Progenitor cell of endocrine pancreas (in vitro differentiated cells): ENCODE measurements around the gene ASB6. TPM values are rescaled to one million over a fixed set of nuclear protein-coding genes. Genes with fewer than 3 reads are reported as not detected.

ENCODE experiments used
- DNase-seq: peaks from one replicate; pipeline ENCODE4 v3.0.0; 2021; ENCODE audit warnings: low spot score; ENCODE audit not compliant: unreplicated experiment
- H3K27ac Mint-ChIP-seq: 2 replicates; pipeline ENCODE4 v1.8.0; 2021; ENCODE audit warnings: mild to moderate bottlenecking, moderate library complexity, mixed read lengths
- H3K27me3 Mint-ChIP-seq: 2 replicates; pipeline ENCODE4 v1.8.0; 2021; ENCODE audit warnings: mixed read lengths
- H3K36me3 Mint-ChIP-seq: 2 replicates; pipeline ENCODE4 v1.8.0; 2022; ENCODE audit warnings: mixed read lengths; ENCODE audit not compliant: insufficient read depth
- H3K4me1 Mint-ChIP-seq: 2 replicates; pipeline ENCODE4 v1.8.0; 2021; ENCODE audit warnings: low read depth, mixed read lengths
- H3K4me3 Mint-ChIP-seq: 2 replicates; pipeline ENCODE4 v1.8.0; 2021; ENCODE audit warnings: low read depth, mild to moderate bottlenecking, moderate library complexity, mixed read lengths
- H3K9me3 Mint-ChIP-seq: 2 replicates; pipeline ENCODE4 v1.8.0; 2021; ENCODE audit warnings: low read depth, mixed read lengths
- CTCF ChIP-seq: fragments of 200-600 bp; sonication (generic); IDR thresholded peaks from one replicate; pipeline ENCODE4 v1.5.0; 2021; ENCODE audit warnings: antibody characterized with exemption, mild to moderate bottlenecking; ENCODE audit not compliant: unreplicated experiment
- total RNA-seq: library from RNA; stranded (reverse); gene quantifications from 2 replicates; pipeline ENCODE4 v1.2.1, GENCODE V29; 2021

Gene ASB6
- total RNA-seq, 1 donor from 2014 or later = 19.7 TPM

DNA sequence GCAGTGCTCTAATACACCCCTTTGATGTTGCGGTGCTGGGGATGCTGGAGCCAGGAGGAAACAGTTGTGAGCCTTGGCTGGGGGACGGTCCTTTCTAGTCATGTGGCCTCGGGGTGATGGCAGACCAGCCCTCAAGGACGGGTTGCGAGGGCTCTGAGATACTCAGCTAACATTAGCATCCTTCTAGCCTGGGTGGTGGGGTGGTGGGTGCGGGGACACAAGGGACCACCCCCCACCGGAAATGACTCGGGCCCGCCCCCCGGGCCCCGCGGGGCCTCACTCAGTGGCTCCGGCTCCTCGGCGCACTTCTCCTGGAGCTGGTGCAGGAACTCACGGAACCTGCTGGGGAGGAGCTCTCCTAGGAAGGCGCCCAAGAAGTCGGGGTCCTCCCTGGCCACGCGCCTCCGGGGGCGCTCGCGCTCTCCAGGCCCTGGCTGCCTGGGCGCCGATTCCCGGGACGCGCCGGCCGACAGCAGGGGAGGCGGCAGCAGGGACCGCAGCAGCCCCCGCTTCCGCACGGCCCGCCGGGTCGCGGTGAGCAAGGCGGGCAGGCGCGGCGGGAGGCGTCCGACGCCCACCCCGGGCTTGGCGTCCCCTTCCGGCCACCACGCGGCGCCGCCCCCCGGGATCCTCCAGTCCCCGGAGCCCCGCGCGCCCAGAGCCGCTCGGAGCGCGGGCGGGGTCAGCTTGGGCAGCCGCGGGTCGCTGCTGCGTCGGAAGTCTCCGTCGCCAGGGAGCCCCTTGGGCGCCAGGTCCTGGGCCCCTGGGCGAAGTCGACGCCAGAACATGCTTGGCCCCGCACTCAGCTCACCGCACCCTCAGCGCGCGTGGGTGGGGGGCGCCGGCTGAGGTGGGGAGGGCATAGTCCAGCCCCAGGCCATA, 21.9 kb downstream of the ASB6 start:
- no peaks in the 10 kb centered on the region for H3K9me3 Mint-ChIP-seq
- no peak overlapping the region for H3K27ac Mint-ChIP-seq
- peak; percentile 55 for TF ChIP-seq CTCF
- peak overlapping the region; percentile 65 for H3K4me3 Mint-ChIP-seq
- H3K27me3 Mint-ChIP-seq = peaks cover 16% of the 10 kb centered on the region
- no peaks in the 10 kb centered on the region for H3K36me3 Mint-ChIP-seq
- H3K4me1 Mint-ChIP-seq = peaks cover 3% of the 10 kb centered on the region
- DNase-seq = peak; percentile 56

GRCh38 chr9:129617167-129617566, 24.8 kb downstream of the ASB6 start:
- no peak overlapping the region for H3K27ac Mint-ChIP-seq
- DNase-seq = no peak
- no peaks in the 10 kb centered on the region for H3K36me3 Mint-ChIP-seq
- peaks cover 1% of the 10 kb centered on the region for H3K4me1 Mint-ChIP-seq
- H3K4me3 Mint-ChIP-seq = no peak overlapping the region
- peaks cover 16% of the 10 kb centered on the region for H3K27me3 Mint-ChIP-seq
- H3K9me3 Mint-ChIP-seq = no peaks in the 10 kb centered on the region
- peak; percentile 54 for TF ChIP-seq CTCF

DNA sequence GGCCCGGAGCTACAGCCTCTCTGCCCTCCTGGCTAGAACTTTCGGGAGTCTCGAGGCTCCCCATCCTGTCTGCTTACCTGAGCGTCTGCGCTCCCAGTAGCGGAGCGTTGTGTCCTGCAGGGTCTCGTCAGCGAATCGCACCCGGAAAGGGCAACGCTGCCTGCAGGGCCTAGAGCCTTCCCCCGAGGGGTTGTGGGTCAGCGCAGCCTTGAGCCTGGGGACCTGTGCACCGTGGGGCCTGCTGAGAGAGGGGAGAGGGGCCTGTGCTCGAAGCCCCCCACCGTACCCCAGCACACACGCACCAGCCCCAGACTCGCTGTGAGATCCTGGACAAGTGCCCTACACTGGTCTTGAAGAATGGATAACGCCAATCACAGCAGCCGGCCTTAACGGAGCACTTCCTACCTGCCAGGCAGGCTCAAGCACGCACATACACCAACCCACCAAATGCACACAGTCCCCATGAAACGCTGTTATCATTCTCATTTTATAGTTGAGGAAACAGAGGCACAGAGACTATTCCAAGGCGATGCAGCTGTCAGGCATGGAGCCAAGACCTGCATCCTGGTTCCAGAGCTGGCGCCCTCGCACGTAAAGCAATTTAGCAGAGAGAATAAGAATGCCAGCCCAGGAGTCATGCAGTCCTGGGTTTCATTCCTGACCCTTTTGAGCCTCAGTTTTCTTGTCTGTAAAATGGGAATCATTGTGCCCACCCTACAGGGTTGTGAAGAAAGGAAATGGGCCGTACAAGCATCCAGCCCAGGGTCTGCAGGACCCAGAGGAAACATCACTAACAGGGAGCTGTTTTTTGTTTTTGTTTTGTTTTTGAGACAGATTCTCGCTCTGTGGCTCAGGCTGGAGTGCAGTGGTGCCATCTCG, 26.3 kb downstream of the ASB6 start:
- no peak for TF ChIP-seq CTCF
- H3K4me1 Mint-ChIP-seq = peaks cover 3% of the 10 kb centered on the region
- H3K4me3 Mint-ChIP-seq = no peak overlapping the region
- no peak for DNase-seq
- no peak overlapping the region for H3K27ac Mint-ChIP-seq
- no peaks in the 10 kb centered on the region for H3K36me3 Mint-ChIP-seq
- peaks cover 8% of the 10 kb centered on the region for H3K27me3 Mint-ChIP-seq
- H3K9me3 Mint-ChIP-seq = no peaks in the 10 kb centered on the region

DNA sequence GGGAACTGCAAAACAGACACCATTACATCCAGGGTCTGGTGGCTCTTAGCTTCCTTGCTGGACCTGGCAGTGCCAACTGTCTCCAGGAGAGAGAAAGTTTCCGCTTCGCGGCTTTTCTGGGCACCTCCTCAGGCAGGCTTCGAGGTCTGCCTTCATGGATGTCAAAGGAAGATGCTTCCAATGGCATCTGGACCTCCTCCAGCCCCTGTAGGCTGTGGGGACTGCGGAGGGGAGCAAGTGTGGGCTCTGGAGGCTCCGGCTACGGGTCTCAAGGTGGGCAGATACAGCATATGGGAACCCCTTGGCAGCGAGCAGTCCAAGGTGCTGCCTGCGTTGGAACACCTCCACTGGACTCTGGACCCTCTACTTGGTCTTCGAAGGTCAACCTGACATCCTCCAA, 27.0 kb downstream of the ASB6 start:
- H3K9me3 Mint-ChIP-seq = no peaks in the 10 kb centered on the region

More for the DNA sequence above, 27.0 kb downstream of the ASB6 start:
- no peak for TF ChIP-seq CTCF
- Mint-ChIP-seq H3K4me1 (peaks cover 4% of the 10 kb centered on the region), H3K4me3 (no peak overlapping the region), H3K27me3 (peaks cover 8% of the 10 kb centered on the region), H3K36me3 (no peaks in the 10 kb centered on the region), H3K27ac (no peak overlapping the region)
- no peak for DNase-seq
